AG09319 (cell line): ENCODE data around the gene YARS2.

Source experiments
- DNase-seq: peaks from one replicate; pipeline ENCODE4 v3.0.0-alpha.2; 2010; ENCODE audit warnings: low read depth; ENCODE audit errors: extremely low read depth
- CTCF ChIP-seq: IDR thresholded peaks from 2 replicates; pipeline ENCODE4 v1.5.1; 2011; ENCODE audit warnings: low read depth, mild to moderate bottlenecking, inconsistent platforms, low read length, moderate library complexity

The YARS2 gene

GRCh38 chr12:32755654-32756475 is at the start of gene YARS2:
TSS of gene YARS2 (minus strand) at chr12:32755897. CDS start at chr12:32755874, 23 bp downstream.
- DNase-seq: peak; percentile 98
- peak; percentile 80 for TF ChIP-seq CTCF

DNA sequence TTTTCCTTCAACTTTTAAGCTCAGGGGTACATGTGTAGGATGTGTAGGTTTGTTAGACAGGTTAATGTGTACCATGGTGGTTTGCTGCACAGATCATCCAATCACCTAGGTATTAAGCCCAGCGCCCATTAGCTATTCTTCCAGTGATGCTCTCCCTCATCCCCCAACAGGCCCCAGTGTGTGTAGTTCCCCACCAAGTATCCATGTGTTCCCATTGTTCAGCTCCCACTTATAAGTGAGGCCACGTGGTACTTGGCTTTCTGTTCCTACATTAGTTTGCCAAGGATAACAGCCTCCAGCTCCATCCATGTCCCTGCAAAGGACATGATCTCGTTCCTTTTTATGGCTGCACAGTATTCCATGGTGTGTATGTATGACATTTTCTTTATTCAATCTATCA is 48.6 kb upstream of the YARS2 start:
- TF ChIP-seq CTCF: no peak
- DNase-seq: no peak

DNA sequence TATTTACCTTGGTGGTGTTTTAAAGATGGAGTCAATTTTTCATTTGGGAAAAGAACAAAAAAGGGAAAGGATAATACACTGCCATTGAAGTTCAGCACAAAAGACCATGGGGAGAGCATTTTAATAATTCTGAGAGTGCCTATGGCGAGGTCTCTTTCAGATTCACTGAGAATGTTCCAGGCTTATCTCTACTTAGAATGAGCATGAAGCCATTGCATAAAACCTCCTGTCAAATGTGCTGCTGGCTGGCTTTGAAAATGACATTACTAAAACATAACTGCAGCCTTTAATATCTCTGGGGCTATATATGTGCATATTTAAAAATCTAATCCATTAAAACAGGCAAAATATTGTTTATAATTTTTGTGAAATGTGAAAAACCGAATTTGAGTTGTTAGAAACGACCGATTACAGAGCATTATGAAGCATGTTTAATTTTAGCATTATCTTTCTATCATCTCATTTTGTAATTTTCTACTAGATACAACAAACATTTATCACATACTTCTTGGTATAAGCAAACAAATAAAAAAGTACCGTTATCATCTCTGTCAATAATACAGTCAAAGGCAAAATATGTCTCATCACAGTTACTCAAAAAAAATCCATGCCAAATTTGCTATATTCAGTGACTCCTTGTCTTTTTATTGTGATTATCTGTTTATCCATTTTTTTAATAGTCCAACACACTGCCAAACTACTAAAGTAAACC is 45.7 kb upstream of the YARS2 start:
- DNase-seq: no peak
- no peak for TF ChIP-seq CTCF

GRCh38 chr12:32794281-32794680 is 38.6 kb upstream of the YARS2 start:
- no peak for TF ChIP-seq CTCF
- DNase-seq: no peak

GRCh38 chr12:32789916-32790315 is 34.2 kb upstream of the YARS2 start:
- DNase-seq: no peak

DNA sequence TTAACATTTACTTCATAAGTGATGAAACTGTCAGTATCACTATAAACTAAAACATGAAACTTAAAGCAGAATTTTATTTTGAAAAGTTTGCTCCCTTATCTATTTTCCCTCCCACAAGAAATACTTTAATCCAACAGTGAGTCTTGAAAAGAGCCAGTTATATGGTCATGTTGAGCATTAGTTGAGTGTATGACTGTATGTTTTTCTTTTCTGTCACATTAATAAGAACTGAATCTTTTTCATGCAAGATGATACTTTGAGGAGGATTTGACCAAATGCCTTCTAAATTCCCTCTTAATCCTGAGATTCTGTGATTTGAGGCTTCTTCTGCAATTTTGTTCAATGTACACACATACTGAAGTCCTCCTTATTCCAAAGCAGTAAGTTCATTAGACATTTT is 33.7 kb upstream of the YARS2 start:
- DNase-seq: no peak
- TF ChIP-seq CTCF: no peak

More at GRCh38 chr12:32789916-32790315, 34.2 kb upstream of the YARS2 start:
- no peak for TF ChIP-seq CTCF

- DNase-seq: no peak
- TF ChIP-seq CTCF: no peak
These were observed 32.7 kb upstream of the YARS2 start for GRCh38 chr12:32788405-32788804.
